H1 (cell line): ENCODE data around the gene F8. TPM values are rescaled to one million over a fixed set of nuclear protein-coding genes. Genes with fewer than 3 reads are reported as not detected.

ENCODE experiments used
- SIN3A ChIP-seq, 2 experiments: IDR thresholded peaks in 1 of 2; conservative IDR thresholded peaks in 1 of 2; 2 replicates each; pipeline ENCODE4 v1.6.1; 2011 to 2012; ENCODE audit warnings: low read length in 2 of 2, improper control_type of control experiment in 1 of 2, low read depth in 1 of 2, mild to moderate bottlenecking in 1 of 2
- polyA plus RNA-seq, 7 experiments: library from polyadenylated mRNA; depleted of rRNA in 3 of 7; stranded (reverse) in 5 of 7; unstranded in 2 of 7; fragments of >200 nt in 5 of 7; fragments of 200-250 nt in 2 of 7; gene quantifications; 1 replicate in 5 of 7; 2 replicates in 1 of 7; 4 replicates in 1 of 7; pipeline versions ENCODE4 v1.2.1 to v1.2.3, GENCODE V29; 2011 to 2013; ENCODE audit warnings: missing spikeins in 2 of 7, mixed read lengths in 2 of 7
- total RNA-seq: library from RNA; stranded (reverse); fragmentation: NEBNext Ultra II Directional; extraction: Animal tissue kit (Norgen Biotek cat#: 25700); gene quantifications from 2 replicates; pipeline ENCODE4 v1.2.1, GENCODE V29; 2021

F8 gene
- total and polyA plus RNA-seq, 2 of the 8 experiments (the other 6 are each of a cell fraction or from before 2014, with no cell fraction given): 1.1 to 2.6 TPM

DNA sequence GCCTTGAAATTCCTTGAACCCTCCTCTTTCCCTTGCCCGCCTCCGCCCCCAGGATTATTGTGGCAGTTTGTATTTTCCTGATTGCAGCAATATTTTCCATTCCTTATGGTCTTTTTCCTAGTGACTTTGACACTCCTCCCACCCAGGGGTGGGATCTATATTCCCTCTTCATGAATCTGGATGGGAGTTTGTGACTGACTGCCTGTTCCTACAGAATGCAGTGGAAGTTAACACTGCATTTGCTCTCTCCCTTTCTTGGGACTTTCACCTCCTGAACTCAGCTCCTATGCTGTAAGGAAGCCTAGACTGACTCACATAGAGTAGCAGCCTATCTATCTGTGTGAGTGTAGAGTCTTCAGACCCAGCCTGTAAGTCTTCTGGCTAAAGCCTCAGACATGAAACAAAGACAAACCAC lies 6.4 kb upstream of the F8 start (continued):
- no peak for TF ChIP-seq SIN3A (conservative IDR thresholded peaks at IDR 0.05 in 1 of 2, IDR thresholded peaks at IDR 0.05 in 1 of 2; ENCODE audit: low read depth in 1 of 2, low read length in 2 of 2)
